GM12865 (cell line): ENCODE results near the gene RPN1.

Experiments used
- DNase-seq: peaks from one replicate; pipeline ENCODE4 v3.0.0; 2010; ENCODE audit warnings: low read depth
- H3K4me3 ChIP-seq: 2 replicates; pipeline ENCODE4 v1.5.1; 2011; ENCODE audit warnings: mild to moderate bottlenecking, low read depth, low read length, control low read depth
- CTCF ChIP-seq: IDR thresholded peaks from 2 replicates; pipeline ENCODE4 v1.5.1; 2011; ENCODE audit warnings: low read length, control low read depth, low read depth, inconsistent platforms; ENCODE audit not compliant: insufficient read depth; ENCODE audit errors: missing control alignments

The RPN1 gene

DNA sequence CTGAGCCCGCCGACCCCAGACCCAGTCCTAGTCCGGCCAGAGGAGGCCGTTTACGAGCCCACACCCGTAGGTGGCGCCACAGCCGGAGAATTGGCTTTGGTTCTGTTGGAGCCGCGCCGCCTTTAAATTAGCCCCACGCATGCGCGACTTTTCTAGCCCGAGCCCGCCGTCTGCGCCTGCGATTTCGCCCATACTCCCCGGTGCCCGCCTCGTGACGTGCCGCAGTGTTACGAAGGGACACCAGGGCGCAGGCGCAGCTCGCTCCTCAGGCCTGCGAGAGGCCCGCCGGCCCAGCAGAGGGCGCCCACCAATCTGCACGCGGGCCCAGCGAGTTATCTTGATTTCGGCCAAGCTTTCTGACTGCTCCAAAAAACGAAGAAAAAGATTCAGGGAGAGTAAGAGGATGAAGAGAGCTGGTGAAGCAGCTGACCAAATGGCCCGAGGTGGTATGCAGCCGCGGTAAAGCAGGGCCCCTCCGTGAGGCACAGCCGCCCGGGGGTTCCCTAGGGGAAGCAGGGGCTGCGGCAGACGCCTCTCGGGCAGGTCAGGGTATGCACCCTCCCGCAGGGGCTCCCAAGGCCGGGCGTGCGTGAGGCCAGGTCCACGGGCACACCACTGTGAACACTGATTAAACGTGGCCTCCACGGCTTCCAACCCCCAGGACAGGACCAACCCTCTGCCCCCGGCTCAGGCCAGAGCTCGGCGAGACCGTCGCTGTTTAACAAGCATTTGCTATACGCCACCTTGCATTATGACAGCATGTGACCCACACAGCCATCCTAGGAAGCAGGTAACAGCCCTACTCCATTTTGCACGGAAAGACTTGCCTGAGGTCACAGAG lies 32.8 kb downstream of the RPN1 start:
- H3K4me3 ChIP-seq = peak overlapping the region; percentile 84
- DNase-seq = peak; percentile 98
- TF ChIP-seq CTCF = peak; percentile 77

- DNase-seq = no peak
- peak overlapping the region; percentile 44 for H3K4me3 ChIP-seq
- no peak for TF ChIP-seq CTCF
Observed at GRCh38 chr3:128617270-128617556, 33.4 kb downstream of the RPN1 start.

DNA sequence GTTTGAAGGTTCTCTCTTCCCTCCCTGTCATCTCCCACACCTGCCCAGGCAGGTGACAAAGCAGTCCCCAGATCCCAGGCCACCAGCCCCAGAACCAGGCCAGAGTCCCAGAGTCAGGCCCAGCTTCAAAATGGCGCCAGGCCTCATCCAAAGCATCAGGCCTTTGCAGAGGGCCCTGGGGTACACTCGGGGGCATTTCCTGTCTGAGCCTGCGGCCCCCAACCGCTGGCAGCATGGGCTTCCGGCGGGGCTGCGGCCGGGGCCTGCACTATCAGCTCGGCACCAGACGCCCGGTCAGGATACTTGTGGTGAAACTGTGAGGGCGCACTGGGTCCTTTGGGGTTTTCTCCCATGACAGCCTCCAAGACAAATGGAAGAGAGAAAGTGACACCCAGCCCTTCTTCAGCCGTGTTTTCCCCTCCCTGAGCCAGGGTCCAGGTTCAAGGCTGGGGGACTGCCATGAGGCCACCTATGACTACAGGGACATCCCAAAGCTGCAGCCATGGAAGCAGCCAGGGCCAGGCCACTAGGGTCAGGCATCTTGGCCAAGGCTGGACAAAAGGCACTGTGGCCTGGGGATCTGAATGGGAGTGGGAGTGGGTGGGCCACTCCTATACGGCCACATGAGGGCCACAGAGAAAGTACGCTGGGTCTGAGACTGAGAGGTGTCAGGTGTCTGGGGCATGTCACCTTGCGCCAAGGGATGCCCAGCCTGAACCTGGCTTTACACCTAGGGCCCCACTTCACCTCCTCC lies 33.9 kb downstream of the RPN1 start:
- no peak for DNase-seq
- TF ChIP-seq CTCF = no peak
- no peak overlapping the region for H3K4me3 ChIP-seq

DNA sequence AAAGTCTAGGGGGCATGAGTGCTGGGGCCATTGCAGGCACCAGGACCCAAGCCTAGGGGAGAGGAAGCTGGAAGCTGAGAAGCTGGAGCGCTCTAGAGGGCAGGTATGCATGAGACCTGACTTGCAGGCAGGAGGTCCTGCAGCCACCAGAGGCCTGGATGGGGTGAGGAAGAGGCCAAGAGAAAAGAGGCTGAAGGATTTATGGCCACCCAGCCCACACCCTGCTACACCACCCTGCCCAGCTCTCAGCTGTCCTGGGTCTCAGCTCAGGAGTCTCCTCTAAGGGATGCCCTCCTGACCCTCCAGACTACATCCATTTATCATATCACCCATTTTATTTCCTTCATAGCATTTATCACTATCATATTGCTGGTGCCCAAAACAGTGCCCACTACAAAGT lies 36.5 kb downstream of the RPN1 start:
- no peak for TF ChIP-seq CTCF
- no peak for DNase-seq
- no peak overlapping the region for H3K4me3 ChIP-seq

DNA sequence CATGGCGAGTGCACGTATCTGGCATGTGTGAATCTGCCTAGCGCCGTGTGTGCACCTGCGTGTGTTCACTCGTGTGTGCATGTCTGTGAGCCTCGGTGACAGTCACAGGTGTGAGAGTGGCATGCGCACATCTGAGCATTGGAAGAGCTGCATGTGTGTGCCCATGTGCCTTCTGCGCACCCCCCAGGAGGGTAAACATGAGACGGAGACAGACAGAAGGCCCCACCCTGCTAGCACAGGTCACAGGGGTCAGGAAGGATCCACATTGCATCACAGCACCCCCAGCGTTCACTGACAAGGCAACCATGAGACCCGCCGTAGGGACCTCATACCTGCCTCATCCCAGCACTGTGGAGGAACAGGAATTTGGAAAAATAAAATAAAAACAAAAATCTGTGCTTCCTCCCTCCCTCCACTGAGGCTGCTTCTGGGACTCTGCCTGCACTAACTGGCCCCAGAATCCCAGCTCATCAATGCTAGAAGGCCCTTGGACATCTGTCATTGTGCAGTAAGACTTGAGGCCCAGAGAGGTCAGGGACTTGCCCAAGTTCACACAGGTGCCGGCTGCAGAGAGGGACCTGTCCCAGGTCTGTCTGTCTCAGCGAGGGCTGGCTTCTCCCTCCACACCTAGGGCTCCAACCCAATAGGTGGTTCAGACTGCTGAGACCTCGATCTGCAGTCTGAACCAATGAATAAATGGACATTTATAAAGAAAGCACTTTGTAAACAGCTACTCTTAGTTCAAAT lies 37.4 kb downstream of the RPN1 start:
- no peak overlapping the region for H3K4me3 ChIP-seq
- no peak for TF ChIP-seq CTCF
- no peak for DNase-seq

- TF ChIP-seq CTCF = no peak
Observed at GRCh38 chr3:128610451-128611070, 40.1 kb downstream of the RPN1 start.

More at GRCh38 chr3:128610451-128611070, 40.1 kb downstream of the RPN1 start:
- DNase-seq = no peak
- no peak overlapping the region for H3K4me3 ChIP-seq
